Neural progenitor cell (in vitro differentiated cells): ENCODE measurements around the gene PCCA. TPM values are rescaled to one million over a fixed set of nuclear protein-coding genes. Genes with fewer than 3 reads are reported as not detected.
A peak's percentile ranks its signal among the peaks of the same experiment; 100 is the strongest.

Experiments used
- DNase-seq: peaks from one replicate; pipeline ENCODE4 v3.0.0-alpha.2; 2016; ENCODE audit warnings: low spot score
- H2AFZ ChIP-seq: fragments of 200-600 bp; sonication (generic); replicated peaks from 2 replicates; pipeline ENCODE4 v1.6.1; 2016; ENCODE audit warnings: antibody characterized with exemption
- H3F3A ChIP-seq: fragments of 200-600 bp; sonication (generic); 2 replicates; pipeline ENCODE4 v1.6.1; 2016; ENCODE audit warnings: antibody characterized with exemption, low read depth
- H3K27ac ChIP-seq: fragments of 200-600 bp; sonication (generic); 2 replicates; pipeline ENCODE4 v1.5.1; 2016; ENCODE audit warnings: mild to moderate bottlenecking
- H3K27me3 ChIP-seq: fragments of 200-600 bp; sonication (generic); 2 replicates; pipeline ENCODE4 v1.6.1; 2016; ENCODE audit warnings: mild to moderate bottlenecking, moderate library complexity
- H3K36me3 ChIP-seq: fragments of 200-600 bp; sonication (generic); 2 replicates; pipeline ENCODE4 v1.5.1; 2016
- H3K4me1 ChIP-seq: fragments of 200-600 bp; sonication (generic); 2 replicates; pipeline ENCODE4 v1.6.1; 2016; ENCODE audit warnings: mixed run types
- H3K4me2 ChIP-seq: fragments of 200-600 bp; sonication (generic); 2 replicates; pipeline ENCODE4 v1.6.1; 2016
- H3K4me3 ChIP-seq: fragments of 200-600 bp; sonication (generic); 2 replicates; pipeline ENCODE4 v1.5.1; 2016
- H3K79me2 ChIP-seq: fragments of 200-600 bp; sonication (generic); 2 replicates; pipeline ENCODE4 v1.6.1; 2016; ENCODE audit warnings: low read depth
- H3K9ac ChIP-seq: fragments of 200-600 bp; sonication (generic); 2 replicates; pipeline ENCODE4 v1.6.1; 2016
- H3K9me3 ChIP-seq: fragments of 200-600 bp; sonication (generic); 2 replicates; pipeline ENCODE4 v1.5.1; 2016; ENCODE audit warnings: low read depth
- H4K20me1 ChIP-seq: fragments of 200-600 bp; sonication (generic); 2 replicates; pipeline ENCODE4 v1.6.1; 2016; ENCODE audit warnings: low read depth
- H3K27ac Mint-ChIP-seq: 3 replicates; pipeline ENCODE4 v1.8.0; 2021; ENCODE audit warnings: mixed read lengths
- H3K27me3 Mint-ChIP-seq: 2 replicates; pipeline ENCODE4 v1.8.0; 2022; ENCODE audit warnings: low read depth, mild to moderate bottlenecking, inconsistent platforms, moderate library complexity, mixed read lengths; ENCODE audit not compliant: insufficient read depth
- H3K36me3 Mint-ChIP-seq: 3 replicates; pipeline ENCODE4 v1.8.0; 2021; ENCODE audit warnings: mixed read lengths
- H3K4me1 Mint-ChIP-seq: 3 replicates; pipeline ENCODE4 v1.8.0; 2021; ENCODE audit warnings: mixed read lengths
- H3K4me3 Mint-ChIP-seq: 3 replicates; pipeline ENCODE4 v1.8.0; 2021; ENCODE audit warnings: mild to moderate bottlenecking, moderate library complexity, mixed read lengths
- H3K9me3 Mint-ChIP-seq: 3 replicates; pipeline ENCODE4 v1.8.0; 2020; ENCODE audit warnings: mixed read lengths
- CTCF ChIP-seq: fragments of 200-600 bp; sonication (generic); IDR thresholded peaks from 2 replicates; pipeline ENCODE4 v1.5.1; 2017; ENCODE audit warnings: antibody characterized with exemption, mild to moderate bottlenecking
- EZH2 ChIP-seq: fragments of 200-600 bp; sonication (generic); IDR thresholded peaks from 2 replicates; pipeline ENCODE4 v1.6.1; 2017; ENCODE audit warnings: antibody characterized with exemption, mild to moderate bottlenecking, moderate library complexity
- EZH2phosphoT487 ChIP-seq: fragments of 200-600 bp; sonication (generic); IDR thresholded peaks from 2 replicates; pipeline ENCODE4 v1.6.1; 2017; ENCODE audit warnings: antibody characterized with exemption
- total RNA-seq: library from RNA; depleted of rRNA; stranded (reverse); fragments of >200 nt; gene quantifications from 2 replicates; pipeline ENCODE4 v1.2.3, GENCODE V29; 2015; ENCODE audit warnings: low replicate concordance

PCCA gene
- total RNA-seq, 1 donor from 2014 or later: 60.6 TPM

GRCh38 chr13:100465558-100465957, 376.7 kb downstream of the PCCA start:
- no peaks in the 10 kb centered on the region for H3K79me2 ChIP-seq
- no peak overlapping the region for H3K4me3 ChIP-seq
- peaks cover 13% of the 10 kb centered on the region for H3F3A ChIP-seq
- no peak for TF ChIP-seq EZH2
- TF ChIP-seq CTCF: no peak
- TF ChIP-seq EZH2phosphoT487: no peak
- no peak for DNase-seq
- Mint-ChIP-seq H3K27me3 (no peaks in the 10 kb centered on the region), H3K27ac (no peak overlapping the region), H3K4me1 (peaks cover 28% of the 10 kb centered on the region), H3K9me3 (no peaks in the 10 kb centered on the region), H3K36me3 (peaks cover 17% of the 10 kb centered on the region), H3K4me3 (no peak overlapping the region)
- H2AFZ ChIP-seq: no peak overlapping the region
- no peak overlapping the region for H3K4me2 ChIP-seq
- no peaks in the 10 kb centered on the region for H3K27me3 ChIP-seq
- H3K9me3 ChIP-seq: no peaks in the 10 kb centered on the region
- H3K4me1 ChIP-seq: peaks cover 25% of the 10 kb centered on the region
- H3K27ac ChIP-seq: no peak overlapping the region
- peaks cover 4% of the 10 kb centered on the region for H4K20me1 ChIP-seq
- H3K9ac ChIP-seq: no peak overlapping the region
- no peaks in the 10 kb centered on the region for H3K36me3 ChIP-seq

GRCh38 chr13:100470866-100471505, 382.1 kb downstream of the PCCA start:
- Mint-ChIP-seq H3K36me3 (peaks cover 21% of the 10 kb centered on the region), H3K4me1 (peaks cover 53% of the 10 kb centered on the region), H3K27me3 (peaks cover 3% of the 10 kb centered on the region)

GRCh38 chr13:100473087-100473486, 384.2 kb downstream of the PCCA start:
- peaks cover 3% of the 10 kb centered on the region for H3K27me3 Mint-ChIP-seq
- peak; percentile 87 for DNase-seq
- H3K4me2 ChIP-seq: peak overlapping the region; percentile 78
- H2AFZ ChIP-seq: no peak overlapping the region
- H3K27ac Mint-ChIP-seq: peak overlapping the region; percentile 36
- no peaks in the 10 kb centered on the region for H3K79me2 ChIP-seq
- H3K4me3 Mint-ChIP-seq: peak overlapping the region; percentile 65
- peak overlapping the region; percentile 84 for H3K27ac ChIP-seq
- peak overlapping the region; percentile 33 for H3K4me3 ChIP-seq
- H3K27me3 ChIP-seq: no peaks in the 10 kb centered on the region
- H3K9me3 Mint-ChIP-seq: no peaks in the 10 kb centered on the region
- peaks cover 13% of the 10 kb centered on the region for H3K36me3 Mint-ChIP-seq
- peaks cover 56% of the 10 kb centered on the region for H3K4me1 Mint-ChIP-seq
- peaks cover 19% of the 10 kb centered on the region for H3F3A ChIP-seq
- no peaks in the 10 kb centered on the region for H3K36me3 ChIP-seq
- peaks cover 12% of the 10 kb centered on the region for H4K20me1 ChIP-seq
- TF ChIP-seq CTCF (peak; percentile 6), EZH2 (no peak), EZH2phosphoT487 (no peak)
- no peaks in the 10 kb centered on the region for H3K9me3 ChIP-seq
- peaks cover 36% of the 10 kb centered on the region for H3K4me1 ChIP-seq
- H3K9ac ChIP-seq: no peak overlapping the region

More at GRCh38 chr13:100470866-100471505, 382.1 kb downstream of the PCCA start:
- Histone ChIP-seq H3F3A (peaks cover 15% of the 10 kb centered on the region), H3K4me2 (peak overlapping the region; percentile 43), H4K20me1 (peaks cover 12% of the 10 kb centered on the region), H3K79me2 (no peaks in the 10 kb centered on the region), H3K36me3 (no peaks in the 10 kb centered on the region), H3K9ac (no peak overlapping the region), H3K9me3 (no peaks in the 10 kb centered on the region), H3K27ac (no peak overlapping the region), H2AFZ (no peak overlapping the region), H3K4me3 (no peak overlapping the region), H3K27me3 (no peaks in the 10 kb centered on the region), H3K4me1 (peaks cover 36% of the 10 kb centered on the region)
- DNase-seq: no peak
- TF ChIP-seq EZH2: no peak
- TF ChIP-seq EZH2phosphoT487: no peak
- no peak for TF ChIP-seq CTCF
- Mint-ChIP-seq H3K9me3 (no peaks in the 10 kb centered on the region), H3K27ac (peak overlapping the region; percentile 35), H3K4me3 (peak overlapping the region; percentile 0)
